ENCODE measurements around the gene CLCN2.

- no peak for TF ChIP-seq POLR2A (IDR thresholded peaks at IDR 0.05; ENCODE audit: low read depth, low read length)
- no peak for TF ChIP-seq TAF1 (IDR thresholded peaks at IDR 0.05; ENCODE audit: borderline replicate concordance, low read depth, low read length)
- no peak for TF ChIP-seq POLR2AphosphoS5 (IDR thresholded peaks at IDR 0.05; ENCODE audit: low read depth, low read length)
These were observed 13.9 kb downstream of the CLCN2 start for GRCh38 chr3:184347321-184348056.
